HEK293 (cell line): Measurements from ENCODE around the gene WDR86.

Experiments
- CTCF ChIA-PET: fragments of 350-600 bp; formaldehyde crosslinking; extraction: SDS; loops from one replicate; lab custom pipeline; 2021; ENCODE audit warnings: antibody characterized with exemption; lab: Yijun Ruan, JAX
- POLR2A ChIA-PET: fragments of 300-600 bp; formaldehyde crosslinking; extraction: SDS; loops from one replicate; lab custom pipeline; 2020; ENCODE audit warnings: antibody characterized with exemption, inconsistent platforms; lab: Yijun Ruan, JAX
- H3K27ac ChIP-seq: fragments of 200-500 bp; sonication (Bioruptor generic); 2 replicates; pipeline ENCODE4 v1.5.1; 2014; ENCODE audit warnings: low read depth, low read length, control low read depth, inconsistent platforms; ENCODE audit errors: extremely low read depth
- H3K36me3 ChIP-seq, 2 experiments: fragments of 200-500 bp in 1 of 2; sonication (Bioruptor generic) in 1 of 2; 1 replicate in 1 of 2; 2 replicates in 1 of 2; pipeline ENCODE4 v1.5.1; 2014 to 2017; ENCODE audit warnings: inconsistent platforms in 2 of 2, low read length in 2 of 2; ENCODE audit not compliant: control insufficient read depth in 2 of 2, insufficient read depth in 1 of 2
- H3K4me1 ChIP-seq: fragments of 200-500 bp; sonication (Bioruptor generic); 2 replicates; pipeline ENCODE4 v1.5.1; 2014; ENCODE audit warnings: mild to moderate bottlenecking, low read length, inconsistent platforms; ENCODE audit not compliant: control insufficient read depth, insufficient read depth
- H3K4me3 ChIP-seq: 2 replicates; pipeline ENCODE4 v1.5.1; 2011; ENCODE audit warnings: low read depth, mild to moderate bottlenecking, control low read depth, low read length, moderate library complexity
- H3K9me3 ChIP-seq: fragments of 200-500 bp; sonication (Bioruptor generic); 2 replicates; pipeline ENCODE4 v1.5.1; 2014; ENCODE audit warnings: low read depth, low read length, inconsistent platforms; ENCODE audit not compliant: control insufficient read depth, insufficient read depth
- BCL11A ChIP-seq: fragments of 450-650 bp; formaldehyde crosslinking; IDR thresholded peaks from 2 replicates; pipeline ENCODE4 v1.5.1; 2016; ENCODE audit warnings: low read depth, missing biosample characterization, missing genetic modification characterization
- GLI2 ChIP-seq: fragments of 450-650 bp; formaldehyde crosslinking; IDR thresholded peaks from 2 replicates; pipeline ENCODE4; 2017; ENCODE audit warnings: missing biosample characterization, missing genetic modification characterization, low read depth, borderline replicate concordance
- GLIS1 ChIP-seq: fragments of 450-650 bp; formaldehyde crosslinking; IDR thresholded peaks from 2 replicates; pipeline ENCODE4 v1.5.1; 2016; ENCODE audit warnings: missing biosample characterization, missing genetic modification characterization
- GLIS2 ChIP-seq: fragments of 450-650 bp; formaldehyde crosslinking; IDR thresholded peaks from 2 replicates; pipeline ENCODE4 v1.5.1; 2016; ENCODE audit warnings: missing biosample characterization, missing genetic modification characterization
- MZF1 ChIP-seq: fragments of 450-650 bp; formaldehyde crosslinking; IDR thresholded peaks from 2 replicates; pipeline ENCODE4 v1.5.1; 2017; ENCODE audit warnings: missing biosample characterization, missing genetic modification characterization, borderline replicate concordance
- SP7 ChIP-seq: fragments of 450-650 bp; formaldehyde crosslinking; IDR thresholded peaks from 2 replicates; pipeline ENCODE4 v1.5.1; 2016; ENCODE audit warnings: missing biosample characterization, missing genetic modification characterization
- ZBTB20 ChIP-seq: fragments of 450-650 bp; formaldehyde crosslinking; IDR thresholded peaks from 2 replicates; pipeline ENCODE4 v1.5.1; 2016; ENCODE audit warnings: missing biosample characterization, missing genetic modification characterization
- ZBTB49 ChIP-seq: fragments of 450-650 bp; formaldehyde crosslinking; IDR thresholded peaks from 2 replicates; pipeline ENCODE4 v1.5.1; 2016; ENCODE audit warnings: missing biosample characterization, missing genetic modification characterization, low read depth
- ZFHX2 ChIP-seq: fragments of 450-650 bp; formaldehyde crosslinking; conservative IDR thresholded peaks from 2 replicates; pipeline ENCODE4 v1.5.1; 2016; ENCODE audit warnings: missing biosample characterization, missing genetic modification characterization
- ZNF202 ChIP-seq: fragments of 450-650 bp; formaldehyde crosslinking; IDR thresholded peaks from 2 replicates; pipeline ENCODE4 v1.5.1; 2016; ENCODE audit warnings: missing biosample characterization, missing genetic modification characterization, borderline replicate concordance
- ZNF221 ChIP-seq: fragments of 450-650 bp; formaldehyde crosslinking; IDR thresholded peaks from 2 replicates; pipeline ENCODE4 v1.5.1; 2017; ENCODE audit warnings: missing biosample characterization, missing genetic modification characterization, borderline replicate concordance
- ZNF341 ChIP-seq: fragments of 450-650 bp; formaldehyde crosslinking; IDR thresholded peaks from 2 replicates; pipeline ENCODE4; 2016; ENCODE audit warnings: low read depth, missing biosample characterization, missing genetic modification characterization
- ZNF391 ChIP-seq: fragments of 450-650 bp; formaldehyde crosslinking; IDR thresholded peaks from 2 replicates; pipeline ENCODE4 v1.5.1; 2016; ENCODE audit warnings: low read depth, missing biosample characterization, missing genetic modification characterization, borderline replicate concordance
- ZNF513 ChIP-seq: fragments of 450-650 bp; IDR thresholded peaks from 2 replicates; pipeline ENCODE4 v1.5.1; 2018; ENCODE audit warnings: missing biosample characterization, missing genetic modification characterization
- ZNF549 ChIP-seq: fragments of 450-650 bp; IDR thresholded peaks from 2 replicates; pipeline ENCODE4 v1.5.1; 2018; ENCODE audit warnings: missing biosample characterization, missing genetic modification characterization, mild to moderate bottlenecking, inconsistent platforms, moderate library complexity
- ZNF600 ChIP-seq: fragments of 450-650 bp; formaldehyde crosslinking; IDR thresholded peaks from 2 replicates; pipeline ENCODE4 v1.5.1; 2016; ENCODE audit warnings: missing biosample characterization, missing genetic modification characterization
- ZNF660 ChIP-seq: fragments of 450-650 bp; IDR thresholded peaks from 2 replicates; pipeline ENCODE4 v1.5.1; 2018; ENCODE audit warnings: missing biosample characterization, mild to moderate bottlenecking, missing genetic modification characterization
- ZNF670 ChIP-seq: fragments of 450-650 bp; formaldehyde crosslinking; IDR thresholded peaks from 2 replicates; pipeline ENCODE4 v1.5.1; 2016; ENCODE audit warnings: missing biosample characterization, missing genetic modification characterization, low read depth
- ZNF785 ChIP-seq: fragments of 450-650 bp; formaldehyde crosslinking; IDR thresholded peaks from 2 replicates; pipeline ENCODE4 v1.5.1; 2016; ENCODE audit warnings: missing biosample characterization, missing genetic modification characterization
- ZSCAN23 ChIP-seq: fragments of 450-650 bp; formaldehyde crosslinking; IDR thresholded peaks from 2 replicates; pipeline ENCODE4 v1.5.1; 2016; ENCODE audit warnings: missing biosample characterization, missing genetic modification characterization
- TF ChIP-seq, protein P1 (sequence below): fragments of 450-650 bp; formaldehyde crosslinking; IDR thresholded peaks from 2 replicates; pipeline ENCODE4 v1.5.1; 2017; ENCODE audit warnings: missing biosample characterization, missing genetic modification characterization
- TF ChIP-seq, protein P2 (sequence below): fragments of 450-650 bp; formaldehyde crosslinking; IDR thresholded peaks from 2 replicates; pipeline ENCODE4 v1.5.1; 2016; ENCODE audit warnings: missing biosample characterization, missing genetic modification characterization

WDR86 gene

DNA sequence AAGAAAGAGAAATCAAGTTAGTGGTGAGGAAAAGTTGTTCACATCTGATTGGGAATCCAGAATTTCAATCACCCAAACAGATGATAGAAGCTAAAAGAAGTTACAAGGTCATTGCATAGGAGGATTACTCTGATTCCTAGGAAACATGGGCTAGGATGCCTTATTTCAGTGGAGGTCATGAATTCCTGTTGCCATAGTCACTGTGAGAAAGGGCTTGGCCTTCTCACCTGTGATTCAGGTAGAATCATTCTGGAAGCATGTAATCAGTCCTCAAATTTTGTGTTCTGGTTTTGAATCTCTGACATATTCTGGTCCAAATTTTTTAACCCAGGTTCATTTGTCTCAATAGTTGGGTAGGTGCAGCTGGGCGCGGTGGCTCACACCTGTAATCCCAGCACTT, 72.5 kb downstream of the WDR86 start:
- H3K4me1 ChIP-seq, result no peaks in the 10 kb centered on the region
- H3K9me3 ChIP-seq, result no peaks in the 10 kb centered on the region
- H3K27ac ChIP-seq, result no peak overlapping the region
- ChIA-PET POLR2A (no interaction called here), CTCF (interaction anchor here (0.6 kb wide), 2 partner anchors 31 to 412 kb away, joined by 3 to 4 read pairs; no protein-coding TSS in a partner anchor)
- TF ChIP-seq MZF1 (tag by site-specific recombination), result no peak
- no peak for TF ChIP-seq ZNF600 (tag by site-specific recombination)
- no peak for TF ChIP-seq ZNF341
- no peak for TF ChIP-seq GLIS2 (tag by site-specific recombination)
- no peak for TF ChIP-seq ZFHX2 (tag by site-specific recombination)
- no peak for TF ChIP-seq ZNF549 (tag by site-specific recombination)
- TF ChIP-seq ZNF660 (tag by site-specific recombination), result no peak
- TF ChIP-seq ZBTB20 (tag by site-specific recombination), result no peak
- no peak for TF ChIP-seq ZNF670 (tag by site-specific recombination)
- TF ChIP-seq BCL11A, result no peak
- no peak for TF ChIP-seq ZNF785
- TF ChIP-seq, protein P1, sequence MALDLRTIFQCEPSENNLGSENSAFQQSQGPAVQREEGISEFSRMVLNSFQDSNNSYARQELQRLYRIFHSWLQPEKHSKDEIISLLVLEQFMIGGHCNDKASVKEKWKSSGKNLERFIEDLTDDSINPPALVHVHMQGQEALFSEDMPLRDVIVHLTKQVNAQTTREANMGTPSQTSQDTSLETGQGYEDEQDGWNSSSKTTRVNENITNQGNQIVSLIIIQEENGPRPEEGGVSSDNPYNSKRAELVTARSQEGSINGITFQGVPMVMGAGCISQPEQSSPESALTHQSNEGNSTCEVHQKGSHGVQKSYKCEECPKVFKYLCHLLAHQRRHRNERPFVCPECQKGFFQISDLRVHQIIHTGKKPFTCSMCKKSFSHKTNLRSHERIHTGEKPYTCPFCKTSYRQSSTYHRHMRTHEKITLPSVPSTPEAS (tag by site-specific recombination), result no peak
- no peak for TF ChIP-seq ZSCAN23 (tag by site-specific recombination)
- no peaks in the 10 kb centered on the region for H3K36me3 ChIP-seq
- H3K4me3 ChIP-seq, result no peak overlapping the region

DNA sequence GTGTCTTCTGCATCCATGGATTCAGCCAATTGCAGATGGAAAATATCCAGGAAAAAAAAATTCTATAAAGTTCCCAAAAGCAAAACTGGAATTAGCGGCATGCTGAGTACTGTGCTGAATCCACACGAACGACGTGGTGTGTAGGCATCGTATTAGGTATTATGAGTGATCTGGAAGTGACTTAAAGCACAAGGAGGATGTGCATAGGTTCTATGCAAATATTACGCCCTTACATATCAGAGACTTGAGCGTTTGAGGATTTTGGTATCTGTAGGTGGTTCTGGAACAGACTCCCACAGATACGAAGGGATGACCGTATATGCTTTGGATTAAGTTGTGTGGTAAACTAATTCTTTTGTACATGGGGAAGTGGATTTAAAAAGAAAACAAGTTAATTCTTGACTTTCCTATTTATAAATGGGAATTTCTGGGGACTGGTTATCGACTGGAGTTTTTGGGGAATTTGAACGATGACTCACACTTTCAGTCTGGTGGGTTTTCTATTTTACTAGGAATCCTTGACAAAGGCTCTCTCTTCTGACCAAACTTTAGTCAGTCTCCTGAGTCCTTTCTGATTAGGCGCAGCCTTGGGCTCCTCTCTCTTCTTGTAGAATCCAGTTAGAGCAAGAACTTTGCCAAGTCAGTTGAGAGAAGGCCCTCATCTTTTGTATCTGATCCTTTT, 73.7 kb downstream of the WDR86 start:
- Histone ChIP-seq H3K27ac (no peak overlapping the region), H3K4me3 (no peak overlapping the region), H3K9me3 (no peaks in the 10 kb centered on the region), H3K4me1 (no peaks in the 10 kb centered on the region), H3K36me3 (no peaks in the 10 kb centered on the region)
- ChIA-PET CTCF (interaction anchor here (5.9 kb wide), 1 partner anchor 20 kb away, joined by 35 read pairs; no protein-coding TSS in a partner anchor), POLR2A (no interaction called here)
- TF ChIP-seq, protein P2, sequence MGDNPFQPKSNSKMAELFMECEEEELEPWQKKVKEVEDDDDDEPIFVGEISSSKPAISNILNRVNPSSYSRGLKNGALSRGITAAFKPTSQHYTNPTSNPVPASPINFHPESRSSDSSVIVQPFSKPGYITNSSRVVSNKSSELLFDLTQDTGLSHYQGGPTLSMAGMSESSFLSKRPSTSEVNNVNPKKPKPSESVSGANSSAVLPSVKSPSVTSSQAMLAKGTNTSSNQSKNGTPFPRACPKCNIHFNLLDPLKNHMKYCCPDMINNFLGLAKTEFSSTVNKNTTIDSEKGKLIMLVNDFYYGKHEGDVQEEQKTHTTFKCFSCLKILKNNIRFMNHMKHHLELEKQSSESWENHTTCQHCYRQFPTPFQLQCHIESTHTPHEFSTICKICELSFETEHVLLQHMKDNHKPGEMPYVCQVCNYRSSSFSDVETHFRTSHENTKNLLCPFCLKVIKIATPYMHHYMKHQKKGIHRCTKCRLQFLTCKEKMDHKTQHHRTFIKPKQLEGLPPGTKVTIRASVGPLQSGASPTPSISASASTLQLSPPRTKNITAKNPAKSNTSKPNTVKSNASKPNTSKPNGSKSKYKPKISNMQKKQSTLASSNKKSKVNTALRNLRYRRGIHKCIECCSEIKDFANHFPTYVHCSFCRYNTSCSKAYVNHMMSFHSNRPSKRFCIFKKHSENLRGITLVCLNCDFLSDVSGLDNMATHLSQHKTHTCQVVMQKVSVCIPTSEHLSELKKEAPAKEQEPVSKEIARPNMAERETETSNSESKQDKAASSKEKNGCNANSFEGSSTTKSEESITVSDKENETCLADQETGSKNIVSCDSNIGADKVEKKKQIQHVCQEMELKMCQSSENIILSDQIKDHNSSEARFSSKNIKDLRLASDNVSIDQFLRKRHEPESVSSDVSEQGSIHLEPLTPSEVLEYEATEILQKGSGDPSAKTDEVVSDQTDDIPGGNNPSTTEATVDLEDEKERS, result no peak
- no peak for TF ChIP-seq ZNF513 (tag by site-specific recombination)
- TF ChIP-seq GLI2 (tag by site-specific recombination), result no peak
- no peak for TF ChIP-seq ZNF221 (tag by site-specific recombination)
- no peak for TF ChIP-seq GLIS1 (tag by site-specific recombination)
- no peak for TF ChIP-seq SP7 (tag by site-specific recombination)
- no peak for TF ChIP-seq ZNF391 (tag by site-specific recombination)
- no peak for TF ChIP-seq ZBTB49 (tag by site-specific recombination)
- TF ChIP-seq ZNF202, result no peak
